ENCODE data around the gene LSM7.

LSM7 gene

GRCh38 chr19:2328401-2329148, at the start of gene LSM7, which contains the start of gene SPPL2B:
Gene LSM7, minus strand, starts transcription at chr19:2328586. Its CDS starts 20 bp downstream, at chr19:2328566.
Gene SPPL2B, plus strand, starts transcription at chr19:2328684. Its CDS starts 26 bp downstream, at chr19:2328710.
- peak; percentile 56 for DNase-seq

DNA sequence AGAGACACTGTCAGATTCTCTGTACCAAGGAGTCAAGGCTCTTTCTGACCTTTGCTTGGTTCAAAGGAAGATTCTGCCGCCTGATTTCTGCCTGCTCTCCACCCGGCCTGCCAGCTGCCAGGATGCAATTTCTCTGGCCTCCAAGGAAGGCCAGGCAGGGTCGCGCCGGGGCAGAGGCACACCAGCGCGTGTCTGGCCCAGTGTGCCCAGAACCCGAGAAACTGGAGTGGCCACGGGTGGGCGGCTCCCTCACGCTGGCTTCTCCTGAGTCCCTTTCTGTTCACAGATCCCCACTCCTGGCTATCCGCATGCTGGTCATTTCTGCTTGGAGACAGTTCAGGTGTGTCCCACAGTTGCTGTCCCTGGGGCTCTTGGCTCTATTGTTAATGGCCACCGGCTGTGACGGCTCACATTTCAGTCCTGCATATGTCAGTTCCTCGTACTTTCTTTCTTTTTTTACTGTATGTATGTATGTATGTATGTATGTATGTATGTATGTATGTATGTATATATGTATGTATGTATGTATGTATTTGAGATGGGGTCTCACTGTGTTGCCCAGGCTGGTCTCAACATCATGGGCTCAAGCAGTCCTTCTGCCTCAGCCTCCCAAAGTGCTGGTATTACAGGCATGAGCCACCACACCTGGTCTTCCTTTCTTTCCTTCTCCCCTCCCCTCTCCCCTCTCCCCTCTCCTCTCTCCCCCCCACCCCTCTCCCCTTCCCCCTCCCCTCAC, 48.6 kb upstream of the LSM7 start:
- DNase-seq: no peak

GRCh38 chr19:2375353-2376121, 47.2 kb upstream of the LSM7 start:
- DNase-seq: no peak

DNA sequence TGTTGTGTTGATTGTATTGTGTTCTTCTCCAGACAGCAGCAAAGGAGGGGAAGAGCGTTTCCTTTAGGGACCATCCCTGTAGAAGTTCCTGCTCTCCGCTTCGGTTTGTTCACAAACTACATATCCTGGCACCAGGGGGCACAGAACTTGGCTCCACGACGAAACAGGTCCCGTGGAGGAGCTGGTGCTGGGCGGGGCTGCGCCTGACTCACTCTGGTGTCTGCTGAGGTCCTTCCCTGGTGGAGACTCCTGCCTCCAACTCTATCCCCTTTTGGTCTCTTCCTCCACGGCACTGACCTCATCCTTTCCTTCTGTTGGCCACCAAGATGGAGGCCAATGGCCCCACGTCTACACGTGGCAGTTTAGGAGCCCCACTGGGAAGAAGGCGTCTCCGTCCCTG, 46.4 kb upstream of the LSM7 start:
- DNase-seq: no peak

GRCh38 chr19:2372076-2372612, 43.8 kb upstream of the LSM7 start:
- DNase-seq: no peak

- DNase-seq: no peak
Observed at GRCh38 chr19:2371656-2372055, 43.3 kb upstream of the LSM7 start.

DNA sequence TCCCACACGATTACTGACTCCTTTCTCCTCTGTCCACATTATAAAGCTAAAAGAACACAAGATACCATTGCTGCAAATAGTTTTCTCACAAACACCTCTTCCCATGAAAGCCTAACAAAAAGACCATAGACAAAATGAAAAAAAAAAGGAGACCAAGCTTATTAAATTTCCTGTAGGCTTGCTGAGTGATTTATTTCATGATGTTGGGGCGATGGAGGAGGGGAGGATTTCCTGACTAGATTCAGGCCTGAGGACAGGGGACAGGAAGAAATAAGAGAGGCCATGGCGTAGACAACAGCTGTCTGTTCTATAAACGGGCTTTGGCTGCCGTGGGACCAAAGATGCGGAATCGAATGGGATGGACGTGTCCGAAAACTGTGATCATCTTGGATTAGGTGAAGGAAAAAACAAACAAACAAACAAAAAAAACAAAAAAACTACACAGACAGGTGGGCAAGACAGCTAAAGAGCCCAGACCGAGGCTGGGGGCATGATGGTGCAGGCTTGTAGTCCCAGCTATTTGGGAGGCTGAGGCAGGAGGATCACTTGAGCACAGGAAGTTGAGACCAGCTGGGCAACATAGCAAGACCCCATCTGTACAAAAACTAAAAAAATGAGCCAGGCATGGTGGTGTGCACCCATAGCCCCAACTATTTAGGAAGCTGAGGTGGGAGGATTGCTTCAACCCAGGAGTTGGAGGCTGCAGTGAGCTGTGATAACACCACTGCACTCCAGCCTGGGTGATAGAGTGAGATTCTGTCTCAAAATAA, 37.0 kb upstream of the LSM7 start:
- no peak for DNase-seq

DNA sequence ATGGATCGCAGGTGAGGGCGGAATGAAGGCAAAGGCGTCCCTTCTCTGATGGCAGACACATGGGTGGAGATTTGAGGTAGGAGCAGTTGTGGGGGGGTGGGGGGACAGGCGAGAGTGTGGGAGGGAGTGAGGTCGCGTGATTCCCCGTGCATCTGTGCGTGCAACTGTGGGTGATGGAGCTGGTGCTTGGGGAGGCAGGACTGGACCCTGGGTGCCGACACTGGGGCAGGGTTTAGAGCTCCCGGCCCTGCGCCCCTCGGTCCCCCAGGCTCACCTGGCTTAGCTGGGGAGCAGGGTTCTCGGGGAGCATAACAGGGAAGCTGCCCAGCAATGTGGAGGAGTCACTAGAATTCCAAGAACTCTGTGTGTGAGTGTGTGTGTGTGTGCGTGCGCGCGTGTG, 35.0 kb upstream of the LSM7 start:
- DNase-seq: no peak

GRCh38 chr19:2362970-2363300, 34.5 kb upstream of the LSM7 start:
- DNase-seq: no peak

DNA sequence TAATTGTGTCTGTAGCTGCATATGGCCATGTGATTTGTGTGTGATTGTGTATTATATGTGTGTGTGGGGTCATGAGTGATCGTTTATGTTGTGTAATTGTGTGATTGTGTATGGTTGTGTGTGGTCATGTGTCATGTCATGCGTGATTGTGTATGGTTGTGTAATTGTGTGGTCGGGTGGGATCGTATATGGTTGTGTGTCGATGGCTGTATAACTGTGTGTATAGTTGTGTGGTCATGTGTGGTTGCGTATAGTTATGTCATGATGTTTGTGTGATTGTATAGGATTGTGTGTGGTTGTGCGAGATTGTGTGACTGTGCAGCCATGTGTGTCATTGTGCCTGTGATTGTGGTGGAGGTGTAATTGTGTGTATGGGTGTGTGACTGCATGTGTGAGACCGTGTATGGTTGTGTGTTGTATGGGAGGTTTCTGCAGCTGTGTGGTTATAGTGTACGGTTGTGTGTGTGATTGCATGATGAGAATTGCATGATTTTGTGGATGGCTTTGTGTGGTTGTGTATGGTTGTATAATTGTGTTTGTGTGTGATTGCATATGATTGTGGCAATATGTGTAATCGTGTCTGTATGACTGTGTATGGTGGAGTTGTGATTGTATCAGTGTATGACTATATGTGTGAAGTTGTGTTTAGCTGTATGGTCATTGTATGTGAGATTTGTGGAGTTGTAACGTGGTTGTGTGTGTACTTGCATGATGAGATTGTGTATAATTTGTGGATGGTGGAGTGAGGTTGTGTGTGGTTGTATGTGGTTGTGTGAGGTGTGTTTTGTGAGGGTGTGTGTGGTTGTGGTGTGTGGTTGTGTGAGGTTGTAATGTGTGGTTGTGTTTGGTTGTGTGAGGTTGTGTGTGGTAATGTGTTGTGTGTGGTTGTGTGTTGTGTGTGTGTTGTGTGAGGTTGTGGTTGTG, 33.9 kb upstream of the LSM7 start:
- no peak for DNase-seq

GRCh38 chr19:2361246-2362045, 33.1 kb upstream of the LSM7 start:
- no peak for DNase-seq

- DNase-seq: no peak
Observed at GRCh38 chr19:2360833-2361232, 32.4 kb upstream of the LSM7 start.

DNA sequence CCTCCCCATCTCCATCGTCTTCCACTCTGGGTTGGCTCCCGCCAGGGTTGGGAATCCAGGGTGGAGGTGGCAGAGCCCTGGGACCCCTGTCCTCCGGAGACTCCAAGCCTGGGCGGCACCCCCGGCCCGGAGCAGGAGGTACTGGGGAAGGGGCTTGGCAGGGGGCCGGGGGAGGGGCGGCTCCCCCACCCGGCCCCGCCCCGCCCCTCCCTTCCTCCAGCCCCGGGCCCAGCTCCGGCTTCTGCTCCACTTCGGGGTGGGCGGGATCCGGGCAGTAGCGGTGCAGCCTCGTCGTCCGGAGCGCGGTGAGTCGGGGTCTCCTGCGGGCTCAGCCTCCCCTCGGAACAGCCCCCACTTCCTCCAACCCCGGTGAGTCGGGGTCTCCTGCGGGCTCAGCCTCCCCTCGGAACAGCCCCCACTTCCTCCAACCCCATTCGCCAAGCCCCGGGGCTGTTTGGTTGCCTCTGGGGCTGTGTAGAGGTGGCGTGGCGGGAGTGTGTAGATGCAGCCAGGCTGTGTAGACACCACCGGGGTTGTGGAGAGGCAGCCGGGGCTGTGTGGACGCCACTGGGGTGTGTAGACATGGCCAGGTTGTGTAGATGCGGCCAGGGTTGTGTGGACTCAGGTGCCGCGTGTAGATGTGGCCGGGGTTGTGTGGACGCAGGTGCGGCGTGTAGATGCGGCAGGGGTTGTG, 31.8 kb upstream of the LSM7 start, which contains the start of gene TMPRSS9:
TMPRSS9 (plus strand) TSS at position 274 of the 694 bp plus-strand sequence. CDS start 29,521 bp downstream, outside the sequence.
- DNase-seq: no peak

- no peak for DNase-seq
Observed at GRCh38 chr19:2358548-2359173, 30.3 kb upstream of the LSM7 start.

- no peak for DNase-seq
Observed at GRCh38 chr19:2357279-2358206, 29.2 kb upstream of the LSM7 start.

- no peak for DNase-seq
Observed at GRCh38 chr19:2356036-2356646, 27.8 kb upstream of the LSM7 start.

DNA sequence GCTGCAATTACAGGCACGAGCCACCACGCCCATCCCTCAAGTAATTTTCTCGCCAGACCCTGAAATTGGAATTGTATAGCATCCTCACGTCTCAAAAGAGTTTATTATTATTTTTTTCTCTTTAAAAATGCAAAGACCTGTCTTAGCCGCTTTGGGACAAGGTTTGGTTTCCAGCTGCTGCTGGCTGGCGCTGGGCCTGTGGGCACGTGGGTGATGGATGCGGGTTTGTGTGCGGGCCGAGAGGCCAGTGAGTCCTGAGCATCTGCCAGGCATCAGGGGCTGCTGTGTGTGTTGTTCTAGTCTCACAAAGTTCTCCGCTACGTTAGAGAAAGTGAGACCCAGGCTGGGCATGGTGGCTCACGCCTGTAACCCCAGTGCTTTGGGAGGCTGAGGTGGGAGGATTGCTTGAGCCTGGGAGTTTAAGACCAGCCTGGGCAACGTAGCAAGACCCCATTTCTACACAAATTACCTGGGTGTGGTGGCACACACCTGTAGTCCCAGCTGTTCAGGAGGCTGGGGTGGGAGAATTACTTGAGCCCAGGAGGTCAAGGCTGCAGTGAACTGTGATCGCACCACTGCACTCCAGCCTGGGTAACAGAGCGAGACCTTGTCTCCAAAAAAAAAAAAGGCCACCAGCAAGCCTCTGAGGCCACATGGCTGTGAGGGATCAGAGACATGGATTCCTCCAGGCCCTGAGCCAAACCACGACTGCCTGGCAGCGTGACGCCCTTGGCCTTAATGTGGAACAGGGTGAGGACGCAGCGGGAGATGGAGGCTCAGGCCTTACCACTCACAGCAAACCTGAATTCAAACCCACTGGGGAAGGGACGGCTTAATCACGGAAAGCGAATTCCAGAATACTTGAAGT, 27.0 kb upstream of the LSM7 start:
- no peak for DNase-seq

All from NCI-H526 treated with DMSO at 0.1 percent for 48 hours (cell line).